CD4-positive, alpha-beta T cell treated with Interleukin-10 for 1 hour (primary cell): Measurements from ENCODE around the gene CSTB.

Experiments used
- DNase-seq: peaks from one replicate; pipeline ENCODE4 v3.0.0-alpha.2; 2020

The CSTB gene

GRCh38 chr21:43766734-43767497 is 9.2 kb downstream of the CSTB start:
- DNase-seq: no peak

GRCh38 chr21:43764576-43765495 is 11.3 kb downstream of the CSTB start:
- no peak for DNase-seq

GRCh38 chr21:43763901-43764523 is 12.1 kb downstream of the CSTB start:
- DNase-seq: no peak

- DNase-seq: no peak
Measured at GRCh38 chr21:43762303-43763128, 13.6 kb downstream of the CSTB start.

GRCh38 chr21:43761886-43762285 is 14.2 kb downstream of the CSTB start:
- no peak for DNase-seq

GRCh38 chr21:43760391-43760958 is 15.6 kb downstream of the CSTB start:
- no peak for DNase-seq

GRCh38 chr21:43759651-43760050 is 16.5 kb downstream of the CSTB start:
- no peak for DNase-seq

- no peak for DNase-seq
Measured at GRCh38 chr21:43758811-43759210, 17.3 kb downstream of the CSTB start.

GRCh38 chr21:43758111-43758641 is 17.9 kb downstream of the CSTB start:
- no peak for DNase-seq

- no peak for DNase-seq
Measured at GRCh38 chr21:43757601-43758000, 18.5 kb downstream of the CSTB start.

- no peak for DNase-seq
Measured at GRCh38 chr21:43755820-43756594, 20.1 kb downstream of the CSTB start.

- no peak for DNase-seq
Measured at GRCh38 chr21:43754948-43755781, 20.9 kb downstream of the CSTB start.

- DNase-seq: no peak
Measured at GRCh38 chr21:43753439-43753799, 22.7 kb downstream of the CSTB start.

- DNase-seq: no peak
Measured at GRCh38 chr21:43752758-43753438, 23.2 kb downstream of the CSTB start.

GRCh38 chr21:43751955-43752591 is 24.0 kb downstream of the CSTB start:
- DNase-seq: no peak

- DNase-seq: no peak
Measured at GRCh38 chr21:43750339-43751033, 25.6 kb downstream of the CSTB start.

- no peak for DNase-seq
Measured at GRCh38 chr21:43749651-43750262, 26.4 kb downstream of the CSTB start.

- DNase-seq: no peak
Measured at GRCh38 chr21:43748622-43749021, 27.5 kb downstream of the CSTB start.
